ENCODE results near the gene RSAD1. TPM values are rescaled to one million over a fixed set of nuclear protein-coding genes. Genes with fewer than 3 reads are reported as not detected.

The RSAD1 gene
- total RNA-seq, 3 donors from 2014 or later (not counting 1 experiment from before 2014, with no cell fraction given), result 49.0 to 71.3 (median 56.5) TPM

DNA sequence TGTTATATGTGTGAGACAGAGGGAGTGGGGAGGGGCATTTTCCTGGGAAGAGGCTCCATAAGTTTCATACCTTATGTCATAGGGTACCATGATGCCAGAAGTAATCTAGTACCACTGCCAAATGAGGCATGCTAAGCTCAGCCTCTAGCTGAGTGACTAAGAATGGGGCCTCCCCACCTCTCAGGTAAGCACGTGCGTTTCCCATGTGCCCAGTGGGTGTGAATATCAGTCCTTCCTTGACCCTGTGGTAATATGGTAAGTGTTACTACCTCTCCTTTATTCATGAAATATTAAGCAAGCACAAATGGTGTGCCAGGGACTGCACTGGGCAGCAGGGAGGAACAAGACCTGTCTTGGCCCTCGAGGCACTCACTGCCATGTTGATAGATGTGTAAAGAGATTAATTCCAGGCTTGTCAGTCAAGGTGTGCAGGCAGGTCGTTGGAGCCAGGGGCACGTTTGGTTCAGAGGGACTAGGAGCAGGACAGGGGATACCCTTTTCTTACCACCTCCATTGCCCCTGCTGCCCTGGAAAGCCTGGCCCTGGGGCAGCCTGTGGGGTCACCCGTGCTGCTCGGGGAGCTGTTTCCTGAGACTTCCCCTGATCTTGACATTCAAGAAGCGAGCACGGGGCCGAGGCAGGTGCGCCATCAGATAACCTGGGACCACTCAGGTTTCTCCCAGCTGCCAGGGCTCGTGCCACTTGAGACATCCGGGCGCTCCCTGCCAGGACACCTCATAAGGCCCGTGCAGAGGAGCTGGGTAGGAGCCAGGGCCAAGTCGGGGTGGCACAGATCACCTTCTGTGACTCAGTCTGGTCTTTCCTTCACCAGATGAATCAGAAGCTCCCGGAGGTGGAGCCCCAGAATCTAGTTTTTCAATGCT, 8.8 kb downstream of the RSAD1 start:
- H3K4me3 ChIP-seq (ENCODE audit: low read length), result no peak overlapping the region
- TF ChIP-seq, protein P1, sequence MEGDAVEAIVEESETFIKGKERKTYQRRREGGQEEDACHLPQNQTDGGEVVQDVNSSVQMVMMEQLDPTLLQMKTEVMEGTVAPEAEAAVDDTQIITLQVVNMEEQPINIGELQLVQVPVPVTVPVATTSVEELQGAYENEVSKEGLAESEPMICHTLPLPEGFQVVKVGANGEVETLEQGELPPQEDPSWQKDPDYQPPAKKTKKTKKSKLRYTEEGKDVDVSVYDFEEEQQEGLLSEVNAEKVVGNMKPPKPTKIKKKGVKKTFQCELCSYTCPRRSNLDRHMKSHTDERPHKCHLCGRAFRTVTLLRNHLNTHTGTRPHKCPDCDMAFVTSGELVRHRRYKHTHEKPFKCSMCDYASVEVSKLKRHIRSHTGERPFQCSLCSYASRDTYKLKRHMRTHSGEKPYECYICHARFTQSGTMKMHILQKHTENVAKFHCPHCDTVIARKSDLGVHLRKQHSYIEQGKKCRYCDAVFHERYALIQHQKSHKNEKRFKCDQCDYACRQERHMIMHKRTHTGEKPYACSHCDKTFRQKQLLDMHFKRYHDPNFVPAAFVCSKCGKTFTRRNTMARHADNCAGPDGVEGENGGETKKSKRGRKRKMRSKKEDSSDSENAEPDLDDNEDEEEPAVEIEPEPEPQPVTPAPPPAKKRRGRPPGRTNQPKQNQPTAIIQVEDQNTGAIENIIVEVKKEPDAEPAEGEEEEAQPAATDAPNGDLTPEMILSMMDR (IDR thresholded peaks at IDR 0.05), result no peak
- no peaks in the 10 kb centered on the region for H3K9me3 Mint-ChIP-seq
- H3K4me1 Mint-ChIP-seq, result peaks cover 5% of the 10 kb centered on the region in 2 donors
- no peak for DNase-seq
- H3K27ac Mint-ChIP-seq, result no peak overlapping the region
- no peak overlapping the region for H3K4me3 Mint-ChIP-seq
- intact Hi-C loops (cut with micrococcal nuclease), result no loop called here
- no peaks in the 10 kb centered on the region for H3K27me3 ChIP-seq (ENCODE audit: control insufficient read depth, insufficient read depth, low read length)
- H3K27me3 Mint-ChIP-seq (ENCODE audit: low read depth in 2 of 2), result no peaks in the 10 kb centered on the region
- 88% methylated on average over 15 of the region's 17 CpGs for WGBS (ENCODE audit: insufficient coverage)
- no peak overlapping the region for H3K27ac ChIP-seq (ENCODE audit: low read length)
- no peak for ATAC-seq
- H3K9me3 ChIP-seq (ENCODE audit: control insufficient read depth, insufficient read depth, low read length), result no peaks in the 10 kb centered on the region
- no peaks in the 10 kb centered on the region for H3K4me1 ChIP-seq (ENCODE audit: control insufficient read depth, insufficient read depth, low read length)
- no peaks in the 10 kb centered on the region for H3K36me3 Mint-ChIP-seq
- peaks cover 22% of the 10 kb centered on the region for H3K36me3 ChIP-seq (ENCODE audit: control insufficient read depth, insufficient read depth, low read length)

DNA sequence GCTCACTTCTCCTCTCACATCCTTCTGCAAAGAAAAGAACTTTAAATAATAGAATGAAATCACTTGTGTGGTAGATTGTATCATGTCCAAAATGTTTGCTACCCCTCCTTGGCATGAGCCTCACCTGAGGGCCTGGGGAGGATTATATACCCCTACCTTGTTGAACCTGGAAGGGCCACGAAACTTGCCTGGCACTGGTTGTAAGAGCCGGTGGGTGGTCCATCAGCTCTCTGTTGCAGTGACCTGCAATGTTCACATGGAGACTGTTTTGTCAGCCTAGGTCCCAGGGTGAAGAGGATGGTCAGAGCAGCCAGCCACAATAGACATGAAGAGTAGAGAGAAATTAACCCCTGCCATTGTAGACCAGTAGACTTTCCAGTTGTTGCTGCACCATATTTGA, 10.2 kb downstream of the RSAD1 start:
- Histone ChIP-seq H3K27ac (ENCODE audit: low read length) (no peak overlapping the region), H3K27me3 (ENCODE audit: control insufficient read depth, insufficient read depth, low read length) (no peaks in the 10 kb centered on the region), H3K4me1 (ENCODE audit: control insufficient read depth, insufficient read depth, low read length) (no peaks in the 10 kb centered on the region), H3K9me3 (ENCODE audit: control insufficient read depth, insufficient read depth, low read length) (no peaks in the 10 kb centered on the region), H3K36me3 (ENCODE audit: control insufficient read depth, insufficient read depth, low read length) (peaks cover 16% of the 10 kb centered on the region), H3K4me3 (ENCODE audit: low read length) (no peak overlapping the region)
- 89% methylated on average over 2 of the region's 2 CpGs for WGBS (ENCODE audit: insufficient coverage)
- DNase-seq, result no peak
- Mint-ChIP-seq H3K9me3 (no peaks in the 10 kb centered on the region), H3K4me3 (no peak overlapping the region), H3K27me3 (ENCODE audit: low read depth in 2 of 2) (no peaks in the 10 kb centered on the region), H3K36me3 (no peaks in the 10 kb centered on the region), H3K27ac (no peak overlapping the region), H3K4me1 (no peaks in the 10 kb centered on the region)
- TF ChIP-seq, protein P1 (IDR thresholded peaks at IDR 0.05), result no peak
- no peak for ATAC-seq
- intact Hi-C loops (cut with micrococcal nuclease), result no loop called here

DNA sequence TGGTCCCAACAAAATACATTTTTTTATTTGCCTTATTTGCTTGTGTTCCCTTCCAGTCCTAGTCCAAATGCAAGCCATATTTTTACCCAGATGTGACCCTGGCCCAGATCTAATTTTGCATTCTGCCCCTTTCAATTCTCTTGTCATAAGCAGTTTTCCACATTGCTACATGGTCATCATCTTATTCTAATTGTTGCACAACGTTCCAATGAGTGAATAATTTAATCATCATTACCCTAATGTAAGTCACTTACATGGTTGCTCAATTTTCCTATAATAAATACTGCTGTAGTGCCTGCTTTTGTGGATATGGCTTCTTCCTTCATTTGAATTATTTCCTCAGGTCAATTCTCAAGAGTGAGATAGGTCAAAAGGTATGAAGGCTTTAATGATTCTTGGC, 12.8 kb downstream of the RSAD1 start:
- H3K9me3 ChIP-seq (ENCODE audit: control insufficient read depth, insufficient read depth, low read length), result no peaks in the 10 kb centered on the region
- 88% methylated on average over 1 of the region's 1 CpG for WGBS (ENCODE audit: insufficient coverage)
- no peak overlapping the region for H3K27ac Mint-ChIP-seq
- H3K4me1 ChIP-seq (ENCODE audit: control insufficient read depth, insufficient read depth, low read length), result no peaks in the 10 kb centered on the region
- no peaks in the 10 kb centered on the region for H3K9me3 Mint-ChIP-seq
- ATAC-seq (no peak), DNase-seq (no peak)
- H3K27me3 ChIP-seq (ENCODE audit: control insufficient read depth, insufficient read depth, low read length), result no peaks in the 10 kb centered on the region
- no peaks in the 10 kb centered on the region for H3K36me3 ChIP-seq (ENCODE audit: control insufficient read depth, insufficient read depth, low read length)
- no peak overlapping the region for H3K4me3 Mint-ChIP-seq
- no peaks in the 10 kb centered on the region for H3K36me3 Mint-ChIP-seq
- H3K27me3 Mint-ChIP-seq (ENCODE audit: low read depth in 2 of 2), result no peaks in the 10 kb centered on the region
- no peak overlapping the region for H3K4me3 ChIP-seq (ENCODE audit: low read length)
- no peaks in the 10 kb centered on the region for H3K4me1 Mint-ChIP-seq
- intact Hi-C loops (cut with micrococcal nuclease), result no loop called here
- TF ChIP-seq, protein P1 (IDR thresholded peaks at IDR 0.05), result no peak
- H3K27ac ChIP-seq (ENCODE audit: low read length), result no peak overlapping the region
